Endothelial cell (in vitro differentiated cells): ENCODE data around the gene RBM18. TPM values are rescaled to one million over a fixed set of nuclear protein-coding genes. Genes with fewer than 3 reads are reported as not detected.
A peak's percentile ranks its signal among the peaks of the same experiment; 100 is the strongest.

Experiments
- DNase-seq: peaks from one replicate; pipeline ENCODE4 v3.0.0; 2021; ENCODE audit warnings: low spot score
- H3K27ac Mint-ChIP-seq: one replicate; pipeline ENCODE4 v1.8.0; 2021; ENCODE audit warnings: mixed read lengths, inconsistent platforms; ENCODE audit not compliant: unreplicated experiment
- H3K27me3 Mint-ChIP-seq: one replicate; pipeline ENCODE4 v1.8.0; 2021; ENCODE audit warnings: mild to moderate bottlenecking, moderate library complexity, mixed read lengths, inconsistent platforms; ENCODE audit not compliant: unreplicated experiment
- H3K36me3 Mint-ChIP-seq: one replicate; pipeline ENCODE4 v1.8.0; 2021; ENCODE audit warnings: mild to moderate bottlenecking, low read depth, mixed read lengths, inconsistent platforms; ENCODE audit not compliant: unreplicated experiment
- H3K4me1 Mint-ChIP-seq: one replicate; pipeline ENCODE4 v1.8.0; 2021; ENCODE audit warnings: mild to moderate bottlenecking, mixed read lengths, inconsistent platforms; ENCODE audit not compliant: unreplicated experiment
- H3K4me3 Mint-ChIP-seq: one replicate; pipeline ENCODE4 v1.8.0; 2021; ENCODE audit warnings: mild to moderate bottlenecking, mixed read lengths, inconsistent platforms; ENCODE audit not compliant: unreplicated experiment
- H3K9me3 Mint-ChIP-seq: one replicate; pipeline ENCODE4 v1.8.0; 2021; ENCODE audit warnings: mixed read lengths, inconsistent platforms; ENCODE audit not compliant: unreplicated experiment
- CTCF ChIP-seq: fragments of 200-600 bp; sonication (generic); IDR thresholded peaks from one replicate; pipeline ENCODE4 v1.5.0; 2021; ENCODE audit warnings: antibody characterized with exemption; ENCODE audit not compliant: unreplicated experiment
- total RNA-seq: library from RNA; stranded (reverse); fragmentation: NEBNext Ultra II Directional; extraction: Animal tissue kit (Norgen Biotek cat#: 25700); gene quantifications from one replicate; pipeline ENCODE4 v1.2.1, GENCODE V29; 2021; ENCODE audit not compliant: unreplicated experiment

Gene RBM18
- total RNA-seq, 1 donor from 2014 or later = 22.2 TPM

DNA sequence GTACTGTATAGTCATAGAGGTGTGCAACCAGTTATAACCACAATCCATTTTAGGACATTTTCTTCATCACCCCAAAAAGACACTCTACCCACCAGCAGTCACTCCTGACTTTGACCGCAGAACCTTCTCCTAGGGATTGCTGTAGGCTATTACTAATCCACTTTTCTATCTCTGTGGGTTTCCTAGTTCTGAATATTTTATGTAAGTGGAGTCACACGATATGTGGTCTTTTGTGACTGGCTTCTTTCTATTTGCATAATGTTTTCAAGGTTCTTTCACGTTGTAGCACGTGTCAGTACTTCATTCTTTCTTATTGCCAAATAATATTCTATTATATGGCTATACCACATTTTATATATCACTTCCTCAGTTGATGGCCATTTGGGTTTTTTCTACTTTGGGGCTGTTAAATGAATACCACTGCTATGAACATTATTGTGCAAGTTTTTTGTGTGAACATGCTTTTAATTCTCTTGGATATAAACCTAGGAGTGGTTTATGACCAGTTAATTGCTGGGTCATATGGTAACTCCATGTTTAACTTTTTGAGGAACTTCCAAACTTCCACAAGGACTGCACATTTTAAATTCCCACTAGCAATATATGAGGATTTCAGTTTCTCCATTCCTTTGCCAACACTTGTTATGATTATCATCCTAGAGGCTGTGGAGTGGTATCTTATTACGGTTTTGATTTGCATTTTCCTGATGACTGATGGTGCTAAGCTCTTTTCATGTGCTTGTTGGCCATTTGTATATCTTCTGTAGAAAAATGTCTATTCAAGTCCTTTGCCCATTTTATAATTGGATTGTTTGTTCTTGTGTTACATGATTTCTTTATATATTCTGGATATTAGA is 37.8 kb upstream of the RBM18 start:
- no peak for TF ChIP-seq CTCF
- Mint-ChIP-seq H3K36me3 (peaks cover 15% of the 10 kb centered on the region), H3K27ac (no peak overlapping the region), H3K27me3 (peaks cover 2% of the 10 kb centered on the region), H3K4me1 (peaks cover 34% of the 10 kb centered on the region), H3K4me3 (no peak overlapping the region), H3K9me3 (no peaks in the 10 kb centered on the region)
- DNase-seq = no peak

DNA sequence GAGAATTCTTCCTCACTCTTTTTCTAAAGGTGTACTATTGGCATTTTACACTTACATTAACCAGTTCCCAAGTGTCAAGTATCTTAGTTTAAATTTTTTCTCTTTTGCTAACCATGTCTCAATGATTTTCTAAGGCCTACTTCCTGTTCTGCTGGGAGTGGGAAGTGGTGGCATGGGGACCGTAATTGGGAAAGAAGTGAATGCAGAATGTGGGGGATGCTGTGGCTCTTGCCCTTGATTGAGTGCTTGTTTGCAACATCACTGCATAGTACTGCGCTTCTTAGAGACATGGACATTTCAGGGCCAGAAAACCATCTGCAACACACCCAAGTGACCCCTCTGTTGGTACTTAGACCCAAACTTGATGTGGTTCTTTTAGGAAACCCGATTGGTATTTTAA is 32.9 kb upstream of the RBM18 start:
- no peak for TF ChIP-seq CTCF
- H3K9me3 Mint-ChIP-seq = no peaks in the 10 kb centered on the region
- DNase-seq = no peak
- no peak overlapping the region for H3K4me3 Mint-ChIP-seq
- H3K27ac Mint-ChIP-seq = no peak overlapping the region
- peaks cover 32% of the 10 kb centered on the region for H3K36me3 Mint-ChIP-seq
- H3K27me3 Mint-ChIP-seq = no peaks in the 10 kb centered on the region
- peaks cover 10% of the 10 kb centered on the region for H3K4me1 Mint-ChIP-seq

DNA sequence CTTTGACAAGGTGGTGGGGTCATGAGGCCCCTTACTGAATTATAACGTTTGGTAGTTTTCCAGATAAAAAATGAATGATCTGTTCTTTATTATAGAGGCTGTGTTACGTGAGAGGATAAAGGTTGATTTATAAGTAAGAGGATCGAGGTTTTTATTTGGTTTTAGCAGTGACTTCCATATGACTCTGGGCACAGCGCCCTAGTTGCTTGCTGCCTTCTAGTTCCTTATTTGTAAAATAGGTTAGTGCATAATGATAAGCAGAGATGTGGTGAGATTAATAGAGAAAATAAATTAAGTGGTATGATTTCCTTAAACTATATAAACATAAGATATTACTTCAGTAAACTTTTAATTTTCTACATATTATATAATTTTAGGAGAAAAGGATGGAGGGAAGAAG is 29.9 kb upstream of the RBM18 start:
- DNase-seq = no peak
- H3K27ac Mint-ChIP-seq = no peak overlapping the region
- peaks cover 25% of the 10 kb centered on the region for H3K36me3 Mint-ChIP-seq
- no peak overlapping the region for H3K4me3 Mint-ChIP-seq
- no peaks in the 10 kb centered on the region for H3K27me3 Mint-ChIP-seq
- peaks cover 10% of the 10 kb centered on the region for H3K4me1 Mint-ChIP-seq
- no peaks in the 10 kb centered on the region for H3K9me3 Mint-ChIP-seq
- no peak for TF ChIP-seq CTCF

GRCh38 chr9:122291458-122291857 is 26.8 kb upstream of the RBM18 start:
- no peak overlapping the region for H3K4me3 Mint-ChIP-seq
- no peak overlapping the region for H3K27ac Mint-ChIP-seq
- no peak for TF ChIP-seq CTCF
- DNase-seq = no peak
- H3K36me3 Mint-ChIP-seq = peaks cover 19% of the 10 kb centered on the region
- no peaks in the 10 kb centered on the region for H3K9me3 Mint-ChIP-seq
- H3K27me3 Mint-ChIP-seq = no peaks in the 10 kb centered on the region
- H3K4me1 Mint-ChIP-seq = peaks cover 29% of the 10 kb centered on the region

DNA sequence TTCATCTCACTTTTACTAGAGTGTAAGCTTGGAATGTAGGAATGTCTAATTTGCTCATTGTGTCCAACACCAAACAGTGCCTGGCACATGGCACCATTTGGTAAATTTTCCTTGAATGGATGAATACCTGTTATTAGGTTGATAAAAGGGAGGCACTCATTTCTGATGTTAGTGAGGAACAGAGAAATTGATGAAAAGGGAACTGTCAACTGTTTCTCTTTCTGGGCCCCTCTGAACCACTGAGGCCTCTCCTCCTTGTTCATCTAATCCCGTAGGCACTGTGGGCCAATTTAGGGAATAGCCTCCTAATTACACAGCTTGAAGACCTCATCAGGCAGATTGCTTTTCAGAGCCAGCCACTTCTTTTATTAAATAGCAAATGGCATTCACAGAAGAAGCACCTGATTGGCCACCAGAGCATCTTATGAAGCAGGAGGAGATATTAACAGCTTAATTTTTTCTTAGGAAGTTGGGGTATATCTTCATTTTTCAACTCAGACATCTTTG is 22.6 kb upstream of the RBM18 start:
- no peak for TF ChIP-seq CTCF
- DNase-seq = no peak
- no peak overlapping the region for H3K4me3 Mint-ChIP-seq
- peaks cover 49% of the 10 kb centered on the region for H3K4me1 Mint-ChIP-seq
- H3K36me3 Mint-ChIP-seq = peaks cover 15% of the 10 kb centered on the region
- H3K27ac Mint-ChIP-seq = peak overlapping the region; percentile 76
- no peaks in the 10 kb centered on the region for H3K9me3 Mint-ChIP-seq
- no peaks in the 10 kb centered on the region for H3K27me3 Mint-ChIP-seq
